GM21360 (cell line): ENCODE data around the gene SLC4A1.

Experiments used
- ATAC-seq: cut with Tn5 transposase; IDR thresholded peaks from one replicate; pipeline ENCODE4 v1.9.1; 2021; ENCODE audit warnings: mild to moderate bottlenecking, moderate library complexity; ENCODE audit not compliant: unreplicated experiment

Gene SLC4A1

DNA sequence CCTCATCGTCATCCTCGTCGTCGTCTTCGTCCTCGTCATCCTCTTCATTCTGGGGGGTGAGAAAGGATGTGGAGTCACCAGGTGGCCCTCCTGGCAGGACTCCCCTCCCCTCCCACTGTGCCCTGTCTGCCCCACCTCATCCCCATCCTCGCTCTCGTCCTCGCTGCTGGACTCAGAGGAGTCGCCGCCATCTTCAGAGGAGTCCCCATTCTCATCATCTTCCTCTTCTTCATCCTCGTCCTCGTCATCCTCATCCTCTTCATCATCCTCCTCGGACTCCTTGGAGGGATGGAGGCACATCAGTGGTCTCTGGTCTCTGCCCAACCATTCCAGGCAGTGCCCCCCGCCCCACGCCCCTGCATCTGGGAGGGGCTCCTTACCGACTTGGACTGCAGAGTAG lies 60.6 kb downstream of the SLC4A1 start:
- ATAC-seq, result no peak

DNA sequence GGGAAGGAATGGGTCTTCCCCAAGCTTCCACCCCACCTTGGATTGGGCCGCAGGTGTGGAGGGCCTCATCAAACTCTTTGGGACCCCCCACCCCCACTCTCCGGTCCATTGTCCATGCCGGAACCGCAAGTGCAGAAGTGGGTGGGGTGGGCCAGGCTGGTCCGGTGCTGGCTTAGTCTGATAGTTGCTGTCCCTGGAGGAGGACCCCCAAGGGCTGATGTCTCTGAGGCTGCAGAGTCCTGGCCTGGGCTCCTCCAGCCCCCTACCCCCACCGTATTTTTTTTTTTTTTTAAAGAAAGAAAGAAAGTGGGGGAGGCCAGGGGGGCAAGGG lies 61.1 kb downstream of the SLC4A1 start:
- no peak for ATAC-seq

DNA sequence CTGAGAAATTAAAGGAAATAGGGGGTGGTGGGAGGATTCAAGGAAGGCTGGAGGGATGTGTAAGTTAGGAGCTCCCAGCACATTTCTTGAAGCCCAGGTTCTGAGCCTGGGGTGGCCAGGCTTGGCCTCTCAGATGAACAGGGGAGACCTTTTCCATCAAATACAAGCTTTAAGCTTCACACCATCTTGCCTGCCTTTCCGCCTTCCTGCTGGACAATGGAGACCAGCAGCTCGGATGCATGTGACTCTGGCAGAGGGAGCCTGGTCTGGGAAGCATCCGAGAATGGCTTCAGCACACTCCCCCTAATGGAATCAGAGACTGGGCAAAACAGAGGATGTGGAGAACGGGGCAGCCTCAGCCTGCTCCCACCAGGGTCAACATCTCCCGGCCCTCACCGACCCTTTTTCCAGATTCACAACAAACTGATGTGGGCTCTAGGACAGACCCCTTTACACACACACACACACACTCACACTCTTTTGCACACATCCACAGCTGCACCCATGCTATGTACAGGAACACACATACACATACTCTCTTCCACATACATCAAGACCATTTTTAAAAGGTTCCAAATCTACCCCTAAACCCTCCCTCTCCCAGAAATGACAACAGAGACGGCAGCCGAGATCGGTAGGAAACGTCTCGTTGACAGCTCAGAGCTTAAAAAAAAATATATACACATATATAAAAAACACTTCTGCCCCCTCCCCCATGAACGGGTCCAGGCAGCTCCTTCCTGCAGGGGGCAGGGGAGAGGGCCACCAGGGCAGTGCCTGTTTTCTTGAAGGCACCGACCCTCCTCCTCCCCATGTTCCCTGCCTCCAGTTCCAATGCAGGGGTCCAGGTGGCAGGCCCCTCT lies 61.7 kb downstream of the SLC4A1 start:
- no peak for ATAC-seq

DNA sequence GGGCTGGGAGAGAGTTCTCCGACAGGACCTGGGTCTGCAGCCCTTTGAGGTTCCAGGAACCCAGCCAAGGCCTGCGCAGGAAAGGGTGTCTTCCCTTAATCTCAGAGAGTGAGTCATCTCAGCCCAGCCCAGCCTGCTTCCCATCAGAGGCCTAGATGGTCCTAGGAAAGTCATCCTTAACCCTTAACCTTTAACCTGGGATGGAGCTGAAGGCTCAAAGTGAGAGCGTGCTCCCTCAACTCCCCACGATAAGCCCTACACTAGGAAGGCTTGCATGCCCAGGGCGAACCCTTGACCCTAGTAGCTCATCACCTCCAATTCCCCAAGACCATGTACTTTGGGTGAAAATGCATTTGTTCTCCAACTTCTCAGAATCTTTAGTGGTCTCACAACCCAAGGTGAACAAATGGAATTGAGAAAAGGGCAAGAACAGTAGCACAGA lies 63.5 kb downstream of the SLC4A1 start:
- ATAC-seq, result no peak

DNA sequence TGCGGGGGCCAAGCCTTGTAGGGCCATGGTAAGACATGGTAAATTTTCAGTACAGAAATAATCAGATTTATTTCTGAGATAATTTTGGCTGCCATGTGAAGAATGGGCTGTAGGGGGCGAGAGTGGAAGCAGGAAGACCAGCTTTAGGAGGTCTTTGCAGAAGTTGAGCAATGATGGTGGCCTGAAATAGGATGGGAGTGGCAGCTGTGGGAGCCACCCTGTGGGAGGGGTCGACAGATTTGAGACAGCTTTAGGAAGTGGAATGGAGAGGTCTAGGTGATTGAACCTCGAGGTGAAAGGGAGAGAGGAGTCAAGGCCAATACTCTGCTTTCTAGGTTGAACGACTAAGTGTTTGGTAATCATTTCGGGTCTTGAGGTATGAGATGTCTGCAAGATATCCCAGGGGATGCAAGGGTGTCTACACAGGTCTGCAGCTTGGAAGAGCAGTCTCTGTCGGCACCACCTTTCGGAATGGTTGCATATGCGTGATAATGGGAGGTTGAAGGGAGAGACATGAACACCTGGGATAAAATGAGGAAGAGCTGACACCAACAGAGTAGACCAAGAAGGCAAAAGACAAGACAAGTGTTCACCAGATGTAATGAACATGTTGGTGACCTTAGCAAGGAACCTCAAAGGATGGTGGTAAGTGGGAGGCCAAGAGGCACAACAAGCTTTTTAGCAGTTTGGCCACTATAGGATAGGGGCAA lies 64.0 kb downstream of the SLC4A1 start:
- ATAC-seq, result no peak

DNA sequence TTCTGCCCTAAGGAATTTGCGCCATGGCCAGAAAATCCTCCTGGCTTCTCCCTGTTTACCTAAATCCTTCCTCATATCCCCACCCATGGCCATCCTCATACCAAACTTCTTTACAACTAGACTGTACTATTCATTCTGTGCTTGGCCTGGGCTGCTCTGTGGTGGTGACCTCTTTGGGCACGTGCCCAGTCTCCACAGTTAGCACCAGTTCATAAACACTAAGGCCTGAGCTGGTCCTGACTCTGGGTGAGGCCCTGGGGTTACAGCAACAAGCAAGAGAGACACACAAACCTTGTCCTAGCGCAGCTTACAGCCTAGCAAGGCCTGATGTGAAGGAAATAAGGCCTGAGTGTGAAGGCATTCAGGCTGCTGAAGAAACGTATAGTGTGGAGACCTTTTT lies 65.2 kb downstream of the SLC4A1 start:
- ATAC-seq, result no peak

DNA sequence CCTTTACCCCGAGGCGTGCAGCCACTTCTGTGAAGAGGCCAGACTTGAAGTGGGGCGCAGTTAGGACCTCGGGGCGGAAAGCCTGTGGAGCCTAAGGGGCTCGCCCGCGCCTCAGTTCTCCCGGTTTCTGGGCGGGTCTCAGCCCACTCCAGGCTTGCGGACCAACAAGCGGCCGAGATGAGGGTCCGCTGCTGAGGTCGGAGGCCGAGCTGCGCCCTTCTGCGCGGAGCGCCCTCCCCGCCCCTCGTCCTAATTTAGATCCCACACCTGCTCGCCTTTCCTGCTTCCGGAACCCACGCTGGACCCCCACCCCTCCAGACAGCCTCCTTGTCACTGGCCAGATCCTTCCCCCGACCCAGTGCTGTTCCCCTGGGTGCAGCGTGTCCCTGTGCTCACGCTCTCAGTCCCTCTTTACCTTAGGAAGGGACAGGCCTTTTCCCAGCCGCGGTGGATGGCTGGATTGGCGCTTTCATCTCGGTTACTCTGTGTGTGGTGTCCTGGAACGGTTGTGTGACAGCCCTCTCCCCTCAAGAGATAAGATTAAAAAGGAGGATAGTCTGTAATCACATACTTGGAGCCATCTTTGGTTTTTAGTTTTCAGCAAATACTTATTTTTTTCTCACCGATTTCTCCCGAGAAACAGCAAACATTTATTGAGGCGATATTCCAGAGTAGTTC lies 67.3 kb downstream of the SLC4A1 start:
- ATAC-seq, result no peak

DNA sequence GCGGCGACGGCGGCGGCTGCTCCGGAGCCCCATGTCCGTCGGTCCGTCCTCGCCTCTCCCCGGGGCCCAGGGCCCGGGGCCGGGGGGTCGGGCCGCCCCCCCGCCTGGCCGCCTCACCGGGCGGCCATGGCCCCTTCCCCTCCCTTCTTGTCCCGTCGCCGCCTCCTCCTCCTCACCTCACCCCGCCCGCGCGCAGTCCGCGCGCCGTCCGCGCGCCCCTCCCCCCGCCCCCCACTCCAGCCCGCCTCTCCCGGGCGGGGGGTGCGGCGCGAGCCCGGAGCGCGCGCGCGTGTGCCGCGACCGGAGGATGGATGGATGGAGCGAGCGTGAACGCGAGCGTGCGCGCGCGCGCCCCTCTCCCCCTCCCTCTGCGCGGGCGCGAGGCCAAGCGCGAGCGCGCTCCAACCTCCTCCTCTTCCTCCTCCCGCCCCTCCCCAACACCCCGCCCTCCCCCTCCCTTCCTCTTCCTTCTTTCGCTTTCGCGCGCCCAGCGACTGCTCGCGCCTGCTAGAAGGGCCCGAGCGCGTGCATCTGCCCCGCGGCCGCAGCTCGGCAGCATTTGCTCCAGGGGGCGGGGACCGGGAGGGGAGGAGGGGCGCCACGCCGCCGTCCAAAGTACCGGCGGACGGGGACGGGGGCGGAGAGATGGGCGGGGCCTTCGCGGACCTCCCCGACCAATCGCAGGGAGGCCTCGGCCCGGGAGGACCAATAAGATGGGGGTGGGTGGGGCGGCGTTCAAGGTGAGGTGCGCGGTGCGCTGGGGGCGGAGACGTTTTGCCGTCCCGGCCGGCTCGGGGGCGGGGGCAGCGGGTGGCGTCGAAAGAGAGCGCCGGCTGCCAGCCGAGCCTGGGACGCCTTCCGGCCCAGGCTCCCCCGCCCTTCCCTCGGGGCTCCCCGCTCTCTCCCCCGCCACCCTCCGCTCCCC lies 68.1 kb downstream of the SLC4A1 start, which contains the start of gene ATXN7L3:
Gene ATXN7L3, minus strand, starts transcription at position 332 of the 925 bp plus-strand sequence. CDS start 1,814 bp downstream, outside the sequence.
- ATAC-seq, result peak; percentile 58

DNA sequence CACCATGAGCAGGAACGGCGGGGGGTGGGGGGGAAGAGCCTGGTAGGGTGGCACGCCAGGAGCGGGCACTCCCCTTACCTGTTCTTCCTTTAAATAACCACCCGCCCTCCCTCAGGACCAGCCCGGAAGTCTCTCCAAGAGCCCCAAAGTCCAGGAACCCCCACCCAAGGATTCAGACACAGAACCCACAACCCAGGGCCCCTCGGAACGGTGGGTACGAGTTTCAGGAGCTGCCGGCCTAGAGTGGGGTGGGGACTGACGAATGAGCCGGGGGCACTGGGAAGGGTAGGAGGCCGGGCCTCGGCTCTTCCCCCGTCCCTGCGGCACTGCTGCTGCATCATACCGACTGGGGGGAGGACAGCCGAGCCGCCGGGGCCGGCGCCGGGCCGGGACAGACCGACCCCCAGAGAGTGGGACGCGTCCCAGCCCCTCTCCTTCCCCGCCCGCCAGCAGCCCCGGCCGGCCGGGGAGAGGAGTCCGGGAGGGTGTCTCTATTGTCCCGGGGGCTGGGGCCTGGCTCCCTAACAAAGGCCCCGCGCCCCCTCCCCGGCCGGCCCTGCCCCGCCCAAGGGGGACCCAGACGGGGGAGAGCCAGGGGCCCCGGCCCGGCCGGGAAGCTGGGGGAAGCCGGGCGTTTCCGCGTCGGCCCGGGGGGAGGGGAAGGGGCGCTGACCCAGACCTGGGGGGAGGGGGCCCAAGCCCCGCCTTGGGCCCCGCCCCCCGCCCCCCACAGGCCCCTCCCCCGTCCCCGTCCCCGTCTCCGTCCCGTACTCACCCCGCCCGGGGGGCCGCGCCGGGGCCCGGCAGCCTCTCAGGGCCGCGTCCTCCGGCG lies 69.0 kb downstream of the SLC4A1 start:
- ATAC-seq, result peak; percentile 19
